ENCODE results near the gene ABLIM1. TPM values are rescaled to one million over a fixed set of nuclear protein-coding genes. Genes with fewer than 3 reads are reported as not detected.
A peak's percentile ranks its signal among the peaks of the same experiment; 100 is the strongest.

The ABLIM1 gene
- total RNA-seq, 1 experiment from 2014 or later = 274 TPM

- BruUV-seq (replicated peaks) = no TSS peak
- no peak for TF ChIP-seq SIN3A (IDR thresholded peaks at IDR 0.05; ENCODE audit: borderline replicate concordance, insufficient read depth, low read depth, low read length)
- peak; percentile 76 for TF ChIP-seq CTCF (IDR thresholded peaks at IDR 0.05)
- no peaks in the 10 kb centered on the region for H3K27me3 ChIP-seq (ENCODE audit: control insufficient read depth, insufficient read depth, low read length)
- ATAC-seq (peak; percentile 82), DNase-seq (ENCODE audit: low read depth, low spot score) (no peak)
- no peaks in the 10 kb centered on the region for H3K4me1 ChIP-seq (ENCODE audit: control insufficient read depth, insufficient read depth, low read length)
- peaks cover 5% of the 10 kb centered on the region; the same call in 1 of the 2 replicates for H3K36me3 ChIP-seq (ENCODE audit: control insufficient read depth, insufficient read depth, low read length)
- H3K27ac ChIP-seq (ENCODE audit: low read length) = no peak overlapping the region
- in situ Hi-C loops (cut with HindIII; ENCODE audit: low pct_unique_long_range_greater_than_20kb, low sequenced_read_pairs) (no loop called here), intact Hi-C loops (cut with micrococcal nuclease; ENCODE audit: unreplicated experiment) (no loop called here)
- H3K4me3 ChIP-seq (ENCODE audit: low read depth in 2 of 2, low read length in 2 of 2) = no peak overlapping the region
- ChIA-PET POLR2A (no interaction called here), CTCF (interaction anchor here (1.9 kb wide), 1 partner anchor 155 kb away, joined by 9 read pairs; no protein-coding TSS in a partner anchor)
- no peaks in the 10 kb centered on the region for H3K9me3 ChIP-seq (ENCODE audit: control insufficient read depth, insufficient read depth, low read depth, low read length)
Measured at GRCh38 chr10:114458955-114459354, 199.1 kb downstream of the ABLIM1 start.

GRCh38 chr10:114458216-114458920 lies 199.7 kb downstream of the ABLIM1 start:
- no TSS peak for BruUV-seq (replicated peaks)
- Histone ChIP-seq H3K27me3 (ENCODE audit: control insufficient read depth, insufficient read depth, low read length) (no peaks in the 10 kb centered on the region), H3K27ac (ENCODE audit: low read length) (no peak overlapping the region), H3K9me3 (ENCODE audit: control insufficient read depth, insufficient read depth, low read depth, low read length) (no peaks in the 10 kb centered on the region), H3K36me3 (ENCODE audit: control insufficient read depth, insufficient read depth, low read length) (peaks cover 4% of the 10 kb centered on the region; the same call in 1 of the 2 replicates), H3K4me1 (ENCODE audit: control insufficient read depth, insufficient read depth, low read length) (no peaks in the 10 kb centered on the region), H3K4me3 (ENCODE audit: low read depth in 2 of 2, low read length in 2 of 2) (no peak overlapping the region)
- ChIA-PET POLR2A (interaction anchor here (0.5 kb wide), 1 partner anchor 111 kb away, joined by 4 read pairs; no protein-coding TSS in a partner anchor), CTCF (interaction anchor here (1.9 kb wide), 1 partner anchor 155 kb away, joined by 9 read pairs; no protein-coding TSS in a partner anchor)
- in situ Hi-C loops (cut with HindIII; ENCODE audit: low pct_unique_long_range_greater_than_20kb, low sequenced_read_pairs) = no loop called here
- intact Hi-C loops (cut with micrococcal nuclease; ENCODE audit: unreplicated experiment) = no loop called here
- ATAC-seq (no peak), DNase-seq (ENCODE audit: low read depth, low spot score) (no peak)
- no peak for TF ChIP-seq POLR2AphosphoS5 (IDR thresholded peaks at IDR 0.05; ENCODE audit: low read depth, low read length)
- no peak for TF ChIP-seq CTCF (IDR thresholded peaks at IDR 0.05)
- TF ChIP-seq TCF7L2 (IDR thresholded peaks at IDR 0.05; ENCODE audit: low read depth, low read length) = no peak
- TF ChIP-seq SIN3A (IDR thresholded peaks at IDR 0.05; ENCODE audit: borderline replicate concordance, insufficient read depth, low read depth, low read length) = no peak
- TF ChIP-seq REST (IDR thresholded peaks at IDR 0.05; ENCODE audit: insufficient read depth in 1 of 2, low read depth in 2 of 2, low read length in 1 of 2) = no peak

All from Panc1 (cell line).